Measurements from ENCODE around the gene CRYBG2. TPM values are rescaled to one million over a fixed set of nuclear protein-coding genes. Genes with fewer than 3 reads are reported as not detected.

The CRYBG2 gene
- polyA plus RNA-seq, 3 donors, result 0.52 TPM; not detected in 2

GRCh38 chr1:26287811-26288210 is 66.1 kb downstream of the CRYBG2 start:
- peak overlapping the region in 1 of 2 donors; percentile 79 for H3K4me3 Mint-ChIP-seq
- Histone ChIP-seq H3K4me2 (replicated peaks; ENCODE audit: extremely low read depth, low read length, poor library complexity, severe bottlenecking) (peak overlapping the region; percentile 6), H3K4me1 (ENCODE audit: control insufficient read depth in 1 of 2, insufficient read depth in 2 of 2, low read length in 2 of 2) (peaks cover 100% of the 10 kb centered on the region in 2 donors), H3K27me3 (ENCODE audit: control insufficient read depth in 2 of 2, insufficient read depth in 2 of 2, low read length in 2 of 2) (no peaks in the 10 kb centered on the region), H3K9ac (ENCODE audit: insufficient read depth, low read length, poor library complexity, severe bottlenecking) (peak overlapping the region; percentile 92), H3K36me3 (replicated peaks in 1 of 2; ENCODE audit: control insufficient read depth in 1 of 2, insufficient read depth in 2 of 2, low read length in 2 of 2) (peaks cover 20 to 27% of the 10 kb centered on the region in 2 donors), H2AFZ (ENCODE audit: insufficient read depth, low read depth, low read length, poor library complexity, severe bottlenecking) (no peak overlapping the region), H3K27ac (ENCODE audit: low read depth in 1 of 2, low read length in 2 of 2) (peak overlapping the region; percentile 99 to 100), H4K20me1 (ENCODE audit: insufficient read depth, low read length) (peaks cover 13% of the 10 kb centered on the region), H3K79me2 (ENCODE audit: insufficient read depth, low read length) (peaks cover 61% of the 10 kb centered on the region), H3K4me3 (replicated peaks in 1 of 3; ENCODE audit: low read depth in 2 of 3, low read length in 3 of 3) (peak overlapping the region in 1 of 3 experiments; percentile 17), H3K9me3 (replicated peaks in 1 of 2; ENCODE audit: control insufficient read depth in 1 of 2, insufficient read depth in 1 of 2, low read length in 2 of 2) (no peaks in the 10 kb centered on the region)
- 50% methylated on average over 1 of the region's 5 CpGs for WGBS (ENCODE audit: insufficient coverage)
- H3K9me3 Mint-ChIP-seq, result no peaks in the 10 kb centered on the region
- TF ChIP-seq CTCF (IDR thresholded peaks at IDR 0.05), result no peak
- peaks cover 36 to 61% of the 10 kb centered on the region in 2 donors for H3K36me3 Mint-ChIP-seq
- peak overlapping the region; percentile 96 to 100 (median 100) for H3K27ac Mint-ChIP-seq
- H3K27me3 Mint-ChIP-seq (ENCODE audit: low read depth in 3 of 3), result peaks cover 0 to 8% (median 4%) of the 10 kb centered on the region in 3 donors
- DNase-seq, result no peak
- peaks cover 100% of the 10 kb centered on the region for H3K4me1 Mint-ChIP-seq
- intact Hi-C loops (cut with micrococcal nuclease), result loop anchor here in 1 of 2 donors (1.0 to 2.0 kb wide), 2 partner anchors 13 to 33 kb away; no protein-coding TSS in a partner anchor

- intact Hi-C loops (cut with micrococcal nuclease), result no loop called here
These were observed 66.8 kb downstream of the CRYBG2 start for GRCh38 chr1:26287033-26287711.

More at GRCh38 chr1:26287033-26287711, 66.8 kb downstream of the CRYBG2 start:
- Histone ChIP-seq H3K36me3 (replicated peaks in 1 of 2; ENCODE audit: control insufficient read depth in 1 of 2, insufficient read depth in 2 of 2, low read length in 2 of 2) (peaks cover 26 to 33% of the 10 kb centered on the region in 2 donors), H3K4me1 (ENCODE audit: control insufficient read depth in 1 of 2, insufficient read depth in 2 of 2, low read length in 2 of 2) (peaks cover 100% of the 10 kb centered on the region in 2 donors), H3K27me3 (ENCODE audit: control insufficient read depth in 2 of 2, insufficient read depth in 2 of 2, low read length in 2 of 2) (no peaks in the 10 kb centered on the region), H2AFZ (ENCODE audit: insufficient read depth, low read depth, low read length, poor library complexity, severe bottlenecking) (no peak overlapping the region), H3K9ac (ENCODE audit: insufficient read depth, low read length, poor library complexity, severe bottlenecking) (peak overlapping the region; percentile 44), H3K9me3 (replicated peaks in 1 of 2; ENCODE audit: control insufficient read depth in 1 of 2, insufficient read depth in 1 of 2, low read length in 2 of 2) (no peaks in the 10 kb centered on the region), H3K4me2 (replicated peaks; ENCODE audit: extremely low read depth, low read length, poor library complexity, severe bottlenecking) (peak overlapping the region; percentile 12), H3K27ac (ENCODE audit: low read depth in 1 of 2, low read length in 2 of 2) (peak overlapping the region; percentile 99 to 100), H3K4me3 (replicated peaks in 1 of 3; ENCODE audit: low read depth in 2 of 3, low read length in 3 of 3) (peak overlapping the region in 1 of 3 experiments; percentile 17), H4K20me1 (ENCODE audit: insufficient read depth, low read length) (peaks cover 19% of the 10 kb centered on the region), H3K79me2 (ENCODE audit: insufficient read depth, low read length) (peaks cover 64% of the 10 kb centered on the region)
- Mint-ChIP-seq H3K9me3 (no peaks in the 10 kb centered on the region), H3K27ac (peak overlapping the region; percentile 96 to 100 (median 100)), H3K4me3 (peak overlapping the region; percentile 51 to 79), H3K4me1 (peaks cover 99% of the 10 kb centered on the region), H3K27me3 (ENCODE audit: low read depth in 3 of 3) (peaks cover 0 to 5% (median 5%) of the 10 kb centered on the region in 3 donors), H3K36me3 (peaks cover 39 to 61% of the 10 kb centered on the region in 2 donors)
- DNase-seq, result peak; percentile 72 to 80 (median 75)
- TF ChIP-seq CTCF (IDR thresholded peaks at IDR 0.05), result no peak
- WGBS (ENCODE audit: insufficient coverage), result 5% methylated on average over 5 of the region's 8 CpGs

Data from CD14-positive monocyte (primary cell).